Stimulated activated naive B cell treated with anti-CD40 and anti-IgM and Interleukin-4, amounts not matched to agents 10 μg/mL and 1 μg/mL and 100 μg/mL, for 72 hours (primary cell): ENCODE results near the gene KCNQ4.

Experiments used
- ATAC-seq, 2 donors: fragments of 150-1000 bp; cut with Tn5 transposase; replicated peaks; 2 replicates each; pipeline ENCODE4 v1.10.0; 2021; ENCODE audit warnings: moderate library complexity in 1 of 2
- DNase-seq: peaks from one replicate; pipeline ENCODE4 v3.0.0; 2021
- H3K27ac Mint-ChIP-seq: one replicate; pipeline ENCODE4 v1.8.0; 2022; ENCODE audit warnings: mild to moderate bottlenecking, mixed read lengths
- H3K27me3 Mint-ChIP-seq, 2 donors: one replicate each; pipeline ENCODE4 v1.8.0; 2022; ENCODE audit warnings: mixed read lengths in 2 of 2
- H3K36me3 Mint-ChIP-seq, 2 donors: one replicate each; pipeline ENCODE4 v1.8.0; 2022; ENCODE audit warnings: mixed read lengths in 2 of 2, mild to moderate bottlenecking in 1 of 2
- H3K4me1 Mint-ChIP-seq, 2 donors: one replicate each; pipeline ENCODE4 v1.8.0; 2022; ENCODE audit warnings: mixed read lengths in 2 of 2, mild to moderate bottlenecking in 1 of 2
- H3K4me3 Mint-ChIP-seq, 2 donors: one replicate each; pipeline ENCODE4 v1.8.0; 2022; ENCODE audit warnings: mild to moderate bottlenecking in 2 of 2, mixed read lengths in 2 of 2, moderate library complexity in 1 of 2
- H3K9me3 Mint-ChIP-seq, 2 donors: one replicate each; pipeline ENCODE4 v1.8.0; 2022; ENCODE audit warnings: mixed read lengths in 2 of 2, mild to moderate bottlenecking in 1 of 2

Gene KCNQ4

GRCh38 chr1:40777224-40777970 lies 6.2 kb upstream of the KCNQ4 start:
- Mint-ChIP-seq H3K4me3 (no peak overlapping the region), H3K27me3 (peaks cover 3 to 6% of the 10 kb centered on the region in 2 donors), H3K27ac (no peak overlapping the region), H3K9me3 (peaks cover 6 to 13% of the 10 kb centered on the region in 2 donors), H3K36me3 (peaks cover 36 to 51% of the 10 kb centered on the region in 2 donors), H3K4me1 (peaks cover 3 to 21% of the 10 kb centered on the region in 2 donors)
- DNase-seq, result no peak
- ATAC-seq, result no peak

DNA sequence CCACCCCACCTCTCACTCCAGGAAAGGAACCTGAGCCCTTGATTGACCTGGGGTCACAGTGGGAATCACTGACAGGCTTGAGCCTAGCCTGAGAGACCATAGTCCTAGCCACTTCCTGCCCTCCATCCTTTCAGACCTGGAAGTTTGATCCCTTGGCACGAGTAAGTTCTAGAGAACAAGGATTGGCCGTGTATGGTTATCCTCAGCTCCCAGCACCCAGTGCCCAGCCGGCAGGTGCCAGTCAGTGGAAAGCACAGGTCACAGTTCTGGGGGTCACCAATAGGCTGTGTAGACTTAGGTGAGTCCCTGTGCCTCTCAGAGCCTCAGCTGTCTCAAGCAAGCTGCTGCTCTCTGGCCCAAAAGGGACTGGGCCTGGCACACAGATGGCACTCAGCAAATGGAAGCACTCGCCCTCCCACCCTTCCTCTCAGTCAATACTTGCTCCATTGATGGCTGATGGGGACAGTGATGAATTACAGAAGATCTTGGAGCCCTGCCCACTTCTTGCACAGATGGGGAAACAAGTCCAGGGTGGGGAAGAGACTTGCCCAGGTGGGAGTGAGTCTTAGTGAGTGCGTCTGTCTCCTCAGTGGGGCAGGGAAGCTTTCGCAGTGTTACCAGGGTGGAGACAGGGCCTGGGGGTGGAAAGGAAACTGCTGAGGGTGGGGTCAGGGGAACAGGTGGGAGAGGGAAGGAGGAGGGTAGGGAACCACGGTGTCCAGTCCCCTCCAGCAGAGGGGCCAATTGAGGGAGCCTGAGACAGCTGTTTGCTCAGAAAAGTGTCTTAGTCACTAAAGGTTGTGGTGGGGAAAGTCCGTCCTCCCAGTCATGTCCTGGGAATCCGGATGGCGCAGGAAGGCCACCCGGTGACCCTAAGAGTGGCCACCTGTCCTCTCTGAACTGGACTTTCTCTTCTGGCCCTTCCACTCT lies 2.6 kb upstream of the KCNQ4 start:
- Mint-ChIP-seq H3K4me3 (no peak overlapping the region), H3K36me3 (peaks cover 23 to 44% of the 10 kb centered on the region in 2 donors), H3K27me3 (peaks cover 29 to 36% of the 10 kb centered on the region in 2 donors), H3K27ac (peak overlapping the region; percentile 37), H3K4me1 (peaks cover 13 to 32% of the 10 kb centered on the region in 2 donors), H3K9me3 (peaks cover 6 to 13% of the 10 kb centered on the region in 2 donors)
- ATAC-seq, result no peak
- no peak for DNase-seq

GRCh38 chr1:40781608-40781971 lies 2.0 kb upstream of the KCNQ4 start:
- Mint-ChIP-seq H3K27me3 (peaks cover 32 to 43% of the 10 kb centered on the region in 2 donors), H3K36me3 (peaks cover 18 to 37% of the 10 kb centered on the region in 2 donors), H3K9me3 (peaks cover 1 to 9% of the 10 kb centered on the region in 2 donors), H3K4me1 (peaks cover 13 to 32% of the 10 kb centered on the region in 2 donors), H3K4me3 (no peak overlapping the region), H3K27ac (no peak overlapping the region)
- ATAC-seq, result no peak
- DNase-seq, result no peak

DNA sequence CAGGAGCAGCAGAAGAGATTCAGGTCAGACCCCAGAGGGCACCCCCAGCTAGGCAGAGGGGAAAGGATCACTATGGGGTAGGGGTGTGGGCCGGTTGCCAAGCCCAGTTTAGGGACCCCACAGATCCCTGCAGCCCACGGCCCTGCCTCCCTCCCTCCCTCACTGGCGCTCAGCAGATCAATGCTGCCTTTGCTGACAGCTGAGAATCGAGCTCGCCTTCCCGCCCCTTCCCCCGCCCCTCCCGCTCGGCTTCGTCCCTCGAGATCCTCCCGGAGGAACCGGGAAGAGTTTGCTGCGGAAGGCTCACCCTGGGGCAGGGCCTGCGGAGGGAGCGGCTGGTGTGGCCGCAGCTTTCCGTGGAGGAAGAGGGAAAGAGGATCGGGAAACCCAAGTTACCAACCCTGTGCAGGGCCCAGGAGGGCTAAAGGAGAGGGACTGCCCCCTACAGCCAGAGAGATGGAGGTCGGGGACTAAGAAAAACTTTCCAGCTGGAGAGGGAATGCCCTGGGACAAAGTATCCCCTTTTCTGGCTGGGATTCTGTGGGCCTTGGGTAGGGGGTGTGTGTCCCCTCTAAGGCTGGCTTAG lies 1.1 kb upstream of the KCNQ4 start:
- Mint-ChIP-seq H3K36me3 (peaks cover 11 to 28% of the 10 kb centered on the region in 2 donors), H3K27me3 (peaks cover 41 to 49% of the 10 kb centered on the region in 2 donors)

DNA sequence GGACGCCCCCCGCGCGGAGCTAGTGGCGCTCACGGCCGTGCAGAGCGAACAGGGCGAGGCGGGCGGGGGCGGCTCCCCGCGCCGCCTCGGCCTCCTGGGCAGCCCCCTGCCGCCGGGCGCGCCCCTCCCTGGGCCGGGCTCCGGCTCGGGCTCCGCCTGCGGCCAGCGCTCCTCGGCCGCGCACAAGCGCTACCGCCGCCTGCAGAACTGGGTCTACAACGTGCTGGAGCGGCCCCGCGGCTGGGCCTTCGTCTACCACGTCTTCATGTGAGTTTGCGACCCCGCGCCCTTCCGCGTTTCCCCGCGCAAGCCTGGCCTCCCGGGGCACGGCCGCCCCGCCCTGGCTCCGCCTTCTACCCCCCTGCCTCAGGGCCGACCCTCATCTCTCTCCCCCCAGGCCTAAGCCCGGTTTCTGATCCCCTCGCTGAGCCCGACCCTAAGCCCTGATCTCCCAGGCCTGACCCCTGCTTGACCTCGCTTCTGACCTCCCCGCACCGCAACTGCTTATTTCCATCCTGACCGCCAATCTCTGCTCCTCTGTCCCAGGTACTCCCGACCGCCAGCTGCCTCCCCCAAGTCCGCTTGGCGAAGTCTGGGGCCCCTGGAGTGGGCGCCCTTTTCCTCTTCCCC lies 669 bp downstream of the KCNQ4 start:
- Mint-ChIP-seq H3K4me3 (peak overlapping the region; percentile 75 to 85), H3K9me3 (no peaks in the 10 kb centered on the region), H3K27me3 (peaks cover 45 to 52% of the 10 kb centered on the region in 2 donors), H3K27ac (peak overlapping the region; percentile 77), H3K4me1 (peaks cover 13 to 32% of the 10 kb centered on the region in 2 donors), H3K36me3 (peaks cover 4 to 17% of the 10 kb centered on the region in 2 donors)
- ATAC-seq (peak; percentile 29 to 39), DNase-seq (no peak)

More for the DNA sequence above, 1.1 kb upstream of the KCNQ4 start:
- H3K27ac Mint-ChIP-seq, result no peak overlapping the region
- H3K4me1 Mint-ChIP-seq, result peaks cover 13 to 32% of the 10 kb centered on the region in 2 donors
- DNase-seq (no peak), ATAC-seq (no peak)
- peak overlapping the region; percentile 86 to 87 for H3K4me3 Mint-ChIP-seq
- H3K9me3 Mint-ChIP-seq, result peaks cover 0 to under 1% of the 10 kb centered on the region in 2 donors

DNA sequence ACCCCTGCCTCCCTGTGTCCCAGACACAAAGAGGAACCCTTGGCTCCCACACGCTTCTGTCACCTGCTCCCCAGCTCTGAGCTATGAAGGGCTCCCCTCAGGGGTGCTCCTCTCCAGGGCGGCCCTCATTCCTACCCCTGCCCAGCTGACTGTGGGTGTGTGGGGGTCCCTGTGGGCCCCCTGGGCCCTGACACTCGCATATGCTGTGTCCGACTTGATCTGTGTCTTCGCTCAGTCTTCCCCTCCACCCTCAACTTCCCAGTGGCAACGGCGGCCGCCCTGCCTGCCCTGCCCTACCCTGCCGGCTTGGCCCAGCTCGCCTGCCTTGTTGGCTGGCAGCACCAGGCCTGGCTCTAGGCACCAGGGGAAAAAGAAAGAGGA lies 1.2 kb downstream of the KCNQ4 start:
- ATAC-seq (no peak), DNase-seq (no peak)

GRCh38 chr1:40785446-40785845 lies 1.9 kb downstream of the KCNQ4 start:
- Mint-ChIP-seq H3K4me3 (no peak overlapping the region), H3K27me3 (peaks cover 46 to 52% of the 10 kb centered on the region in 2 donors), H3K4me1 (peaks cover 13 to 32% of the 10 kb centered on the region in 2 donors), H3K36me3 (peaks cover 4 to 14% of the 10 kb centered on the region in 2 donors), H3K27ac (no peak overlapping the region), H3K9me3 (no peaks in the 10 kb centered on the region)
- ATAC-seq (no peak), DNase-seq (no peak)

More for the DNA sequence above, 1.2 kb downstream of the KCNQ4 start:
- Mint-ChIP-seq H3K4me3 (peak overlapping the region; percentile 75 to 85), H3K36me3 (peaks cover 4 to 14% of the 10 kb centered on the region in 2 donors), H3K27me3 (peaks cover 45 to 52% of the 10 kb centered on the region in 2 donors), H3K27ac (no peak overlapping the region), H3K9me3 (no peaks in the 10 kb centered on the region), H3K4me1 (peaks cover 13 to 32% of the 10 kb centered on the region in 2 donors)

- Mint-ChIP-seq H3K4me1 (peaks cover 10 to 31% of the 10 kb centered on the region in 2 donors), H3K9me3 (no peaks in the 10 kb centered on the region)
- ATAC-seq, result no peak
These were observed 2.8 kb downstream of the KCNQ4 start for GRCh38 chr1:40786171-40786994.

DNA sequence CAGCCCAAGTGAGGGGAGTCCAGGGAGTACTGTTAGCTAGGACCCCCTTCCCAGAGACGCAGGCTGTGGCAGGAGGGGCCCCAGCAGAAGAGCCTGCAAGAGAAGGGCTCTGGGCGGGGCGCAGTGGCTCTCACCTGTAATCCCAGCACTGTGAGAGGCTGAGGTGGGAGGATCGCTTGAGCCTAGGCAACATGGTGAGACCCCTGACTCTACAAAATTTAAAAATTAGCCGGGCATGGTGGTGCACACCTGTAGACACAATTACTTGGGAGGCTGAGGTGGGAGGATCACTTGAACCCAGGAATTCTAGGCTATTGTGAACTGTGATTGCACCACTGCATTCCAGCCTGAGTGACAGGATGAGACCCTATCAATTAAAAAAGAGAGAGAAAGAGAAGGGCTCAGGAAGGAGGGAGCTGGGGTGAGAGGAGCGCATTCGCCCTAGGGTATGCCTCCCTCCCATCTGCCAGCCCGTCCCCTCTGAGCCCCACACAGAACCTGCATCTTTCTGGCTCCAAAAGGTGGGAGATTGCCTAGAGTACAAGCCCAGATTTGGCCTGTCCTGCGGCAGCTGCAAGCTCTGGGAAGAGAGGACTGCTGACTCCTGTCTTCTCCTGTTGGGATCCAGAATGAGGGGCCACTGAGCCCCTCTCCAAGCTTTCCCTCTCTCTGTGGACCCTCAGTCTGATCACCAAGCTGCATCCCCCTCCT lies 3.6 kb downstream of the KCNQ4 start:
- Mint-ChIP-seq H3K27ac (no peak overlapping the region), H3K36me3 (peaks cover 2 to 11% of the 10 kb centered on the region in 2 donors), H3K9me3 (no peaks in the 10 kb centered on the region), H3K4me1 (peaks cover 10 to 23% of the 10 kb centered on the region in 2 donors), H3K27me3 (peaks cover 46 to 54% of the 10 kb centered on the region in 2 donors), H3K4me3 (no peak overlapping the region)
- no peak for DNase-seq
- no peak for ATAC-seq

More at GRCh38 chr1:40786171-40786994, 2.8 kb downstream of the KCNQ4 start:
- no peak overlapping the region for H3K27ac Mint-ChIP-seq
- peaks cover 48 to 54% of the 10 kb centered on the region in 2 donors for H3K27me3 Mint-ChIP-seq
- no peak overlapping the region for H3K4me3 Mint-ChIP-seq
- H3K36me3 Mint-ChIP-seq, result peaks cover 2 to 11% of the 10 kb centered on the region in 2 donors
- no peak for DNase-seq

- no peak for DNase-seq
- ATAC-seq, result no peak
- Mint-ChIP-seq H3K4me3 (no peak overlapping the region), H3K9me3 (no peaks in the 10 kb centered on the region), H3K36me3 (peaks cover 2 to 11% of the 10 kb centered on the region in 2 donors), H3K27ac (no peak overlapping the region), H3K4me1 (peaks cover 8 to 15% of the 10 kb centered on the region in 2 donors), H3K27me3 (peaks cover 42 to 47% of the 10 kb centered on the region in 2 donors)
These were observed 4.4 kb downstream of the KCNQ4 start for GRCh38 chr1:40787737-40788560.

GRCh38 chr1:40788561-40789341 lies 5.2 kb downstream of the KCNQ4 start:
- ATAC-seq, result no peak
- Mint-ChIP-seq H3K36me3 (peaks cover 2 to 7% of the 10 kb centered on the region in 2 donors), H3K4me1 (peaks cover 3 to 9% of the 10 kb centered on the region in 2 donors), H3K4me3 (no peak overlapping the region), H3K9me3 (no peaks in the 10 kb centered on the region), H3K27me3 (peaks cover 41% of the 10 kb centered on the region in 2 donors), H3K27ac (no peak overlapping the region)
- DNase-seq, result no peak
